H1 (cell line): Measurements from ENCODE around the gene IL17RA. TPM values are rescaled to one million over a fixed set of nuclear protein-coding genes. Genes with fewer than 3 reads are reported as not detected.

Experiments used
- CTCF ChIA-PET: fragments of 300-600 bp; sonication (Branson Sonifier 250); formaldehyde crosslinking; loops from one replicate; lab custom pipeline; 2021; ENCODE audit not compliant: partially characterized antibody; lab: Charles Lee
- POLR2A ChIA-PET: fragments of 300-600 bp; sonication (Branson Sonifier 250); formaldehyde crosslinking; loops from one replicate; lab custom pipeline; 2021; ENCODE audit warnings: inconsistent platforms; ENCODE audit not compliant: partially characterized antibody; lab: Charles Lee
- DNase-seq, 2 experiments: peaks; one replicate each; pipeline versions ENCODE4 v3.0.0 to v3.0.0-alpha.2; 2010 to 2022; ENCODE audit warnings: low spot score in 2 of 2, low read depth in 1 of 2, mixed read lengths in 1 of 2
- FAIRE-seq: peaks from 2 replicates; lab custom pipeline; 2011; peaks lifted over from hg19 to GRCh38; lab: Jason Lieb, UNC
- H2AFZ ChIP-seq: 2 replicates; pipeline ENCODE4 v1.8.1; 2012; ENCODE audit warnings: low read length, inconsistent platforms
- H2AK5ac ChIP-seq: 2 replicates; pipeline ENCODE4 v1.6.1; 2013; ENCODE audit warnings: low read depth, low read length
- H2BK120ac ChIP-seq: replicated peaks from 2 replicates; pipeline ENCODE3; 2013; ENCODE audit warnings: low read depth, low read length, inconsistent platforms
- H2BK12ac ChIP-seq: 2 replicates; pipeline ENCODE4 v1.6.1; 2013; ENCODE audit warnings: low read depth, low read length
- H2BK15ac ChIP-seq: 2 replicates; pipeline ENCODE4 v1.6.1; 2013; ENCODE audit warnings: low read length
- H2BK20ac ChIP-seq: 2 replicates; pipeline ENCODE4 v1.6.1; 2013; ENCODE audit warnings: low read length
- H2BK5ac ChIP-seq: 2 replicates; pipeline ENCODE4 v1.6.1; 2013; ENCODE audit warnings: low read depth, low read length
- H3K14ac ChIP-seq: 2 replicates; pipeline ENCODE4 v1.6.1; 2013; ENCODE audit warnings: inconsistent platforms; ENCODE audit not compliant: insufficient read length
- H3K18ac ChIP-seq: 2 replicates; pipeline ENCODE4 v1.6.1; 2013; ENCODE audit warnings: low read length; ENCODE audit errors: extremely low read depth
- H3K23ac ChIP-seq: 2 replicates; pipeline ENCODE4 v1.6.1; 2013; ENCODE audit warnings: inconsistent platforms; ENCODE audit not compliant: insufficient read length
- H3K23me2 ChIP-seq: 2 replicates; pipeline ENCODE4 v1.6.1; 2013; ENCODE audit warnings: low read depth, low read length
- H3K27ac ChIP-seq: 2 replicates; pipeline ENCODE4 v1.6.1; 2011; ENCODE audit warnings: low read depth, low read length, inconsistent platforms
- H3K27me3 ChIP-seq, 4 experiments: replicated peaks in 1 of 4; 1 replicate in 1 of 4; 2 replicates in 3 of 4; pipeline versions ENCODE4 v1.6.1 to v1.8.1; 2011 to 2013; ENCODE audit warnings: low read length in 3 of 4, mild to moderate bottlenecking in 3 of 4, inconsistent platforms in 2 of 4, mixed read lengths in 2 of 4, moderate library complexity in 1 of 4; ENCODE audit not compliant: control insufficient read depth in 3 of 4, insufficient read depth in 3 of 4; ENCODE audit errors: extremely low read depth in 1 of 4
- H3K36me3 ChIP-seq, 4 experiments: 2 replicates each; pipeline versions ENCODE4 v1.6.1 to v1.8.1; 2011 to 2013; ENCODE audit warnings: mild to moderate bottlenecking in 4 of 4, low read length in 3 of 4, moderate library complexity in 2 of 4, control low read depth in 1 of 4, inconsistent platforms in 1 of 4; ENCODE audit not compliant: insufficient read depth in 4 of 4, control insufficient read depth in 2 of 4
- H3K4ac ChIP-seq: replicated peaks from 2 replicates; pipeline ENCODE3; 2013; ENCODE audit warnings: low read length, low read depth, mixed read lengths, inconsistent platforms; ENCODE audit not compliant: insufficient read length
- H3K4me1 ChIP-seq, 4 experiments: replicated peaks in 1 of 4; 1 replicate in 1 of 4; 2 replicates in 3 of 4; pipeline versions ENCODE4 v1.6.1 to v1.8.1; 2011 to 2013; ENCODE audit warnings: low read length in 3 of 4, inconsistent platforms in 2 of 4, mixed read lengths in 1 of 4; ENCODE audit not compliant: insufficient read depth in 4 of 4, control insufficient read depth in 3 of 4
- H3K4me2 ChIP-seq, 2 experiments: 2 replicates each; pipeline versions ENCODE4 v1.6.1 to v1.8.1; 2011 to 2013; ENCODE audit warnings: low read depth in 2 of 2, low read length in 2 of 2, control low read depth in 1 of 2, inconsistent platforms in 1 of 2, mild to moderate bottlenecking in 1 of 2; ENCODE audit not compliant: insufficient read depth in 1 of 2
- H3K4me3 ChIP-seq, 4 experiments: fragments of 200-600, 300-600 bp in 1 of 4; sonication (generic), shearing (Covaris generic), sonication (Bioruptor Twin) in 1 of 4; 2 replicates each; pipeline versions ENCODE4 v1.5.1 to v1.8.1; 2011 to 2016; ENCODE audit warnings: low read length in 4 of 4, low read depth in 3 of 4, control low read depth in 2 of 4, inconsistent platforms in 2 of 4, mild to moderate bottlenecking in 2 of 4, mixed read lengths in 1 of 4, moderate library complexity in 1 of 4; ENCODE audit not compliant: insufficient read depth in 2 of 4; ENCODE audit errors: extremely low read depth in 1 of 4
- H3K56ac ChIP-seq: replicated peaks from 2 replicates; pipeline ENCODE3; 2013; ENCODE audit warnings: low read depth, mild to moderate bottlenecking, mixed read lengths, low read length, inconsistent platforms; ENCODE audit not compliant: insufficient read length
- H3K79me1 ChIP-seq: 2 replicates; pipeline ENCODE4 v1.6.1; 2013; ENCODE audit warnings: low read depth, low read length, control low read depth
- H3K79me2 ChIP-seq, 2 experiments: 2 replicates each; pipeline versions ENCODE4 v1.6.1 to v1.8.1; 2012 to 2013; ENCODE audit warnings: low read length in 2 of 2, mild to moderate bottlenecking in 2 of 2, inconsistent platforms in 1 of 2; ENCODE audit not compliant: insufficient read depth in 2 of 2, control insufficient read depth in 1 of 2
- H3K9ac ChIP-seq, 4 experiments: replicated peaks in 1 of 4; 1 replicate in 1 of 4; 2 replicates in 3 of 4; pipeline versions ENCODE4 v1.6.1 to v1.8.1; 2011 to 2013; ENCODE audit warnings: low read depth in 3 of 4, low read length in 3 of 4, control low read depth in 2 of 4, mild to moderate bottlenecking in 2 of 4, moderate library complexity in 2 of 4, inconsistent platforms in 1 of 4; ENCODE audit errors: extremely low read depth in 1 of 4
- H3K9me3 ChIP-seq, 2 experiments: 2 replicates each; pipeline versions ENCODE4 v1.6.1 to v1.8.1; 2012 to 2013; ENCODE audit warnings: mild to moderate bottlenecking in 2 of 2, moderate library complexity in 2 of 2, control low read depth in 1 of 2, inconsistent platforms in 1 of 2, low read depth in 1 of 2, low read length in 1 of 2, mixed read lengths in 1 of 2; ENCODE audit not compliant: insufficient read depth in 2 of 2
- H4K20me1 ChIP-seq, 2 experiments: replicated peaks in 1 of 2; 2 replicates each; pipeline versions ENCODE3 to v1.8.1; 2011 to 2013; ENCODE audit warnings: inconsistent platforms in 2 of 2, low read length in 2 of 2, mild to moderate bottlenecking in 1 of 2; ENCODE audit not compliant: insufficient read depth in 2 of 2, control insufficient read depth in 1 of 2
- H4K5ac ChIP-seq: 2 replicates; pipeline ENCODE4 v1.6.1; 2013; ENCODE audit warnings: low read length, low read depth, mixed read lengths, inconsistent platforms; ENCODE audit not compliant: insufficient read length
- H4K8ac ChIP-seq: 2 replicates; pipeline ENCODE4 v1.8.0; 2013; ENCODE audit warnings: mild to moderate bottlenecking, moderate library complexity, low read length, inconsistent platforms; ENCODE audit not compliant: insufficient read depth; ENCODE audit errors: extremely low read depth
- H4K91ac ChIP-seq: replicated peaks from 2 replicates; pipeline ENCODE3; 2013; ENCODE audit warnings: low read length, mixed read lengths, inconsistent platforms; ENCODE audit not compliant: insufficient read length
- BACH1 ChIP-seq: IDR thresholded peaks from 2 replicates; pipeline ENCODE4 v1.6.1; 2012; ENCODE audit warnings: low read length, improper control_type of control experiment
- CEBPB ChIP-seq: IDR thresholded peaks from 2 replicates; pipeline ENCODE4 v1.6.1; 2012; ENCODE audit warnings: low read depth, low read length
- CHD2 ChIP-seq: IDR thresholded peaks from 2 replicates; pipeline ENCODE4 v1.6.1; 2012; ENCODE audit warnings: low read length, improper control_type of control experiment
- MAFK ChIP-seq: IDR thresholded peaks from 2 replicates; pipeline ENCODE4 v1.6.1; 2012; ENCODE audit warnings: low read depth, mild to moderate bottlenecking, improper control_type of control experiment, low read length
- SP1 ChIP-seq: IDR thresholded peaks from 2 replicates; pipeline ENCODE4 v1.6.1; 2011; ENCODE audit warnings: low read depth, low read length
- SRF ChIP-seq: IDR thresholded peaks from 2 replicates; pipeline ENCODE4 v1.6.1; 2011; ENCODE audit warnings: mild to moderate bottlenecking, low read depth, low read length, moderate library complexity
- polyA plus RNA-seq, 7 experiments: library from polyadenylated mRNA; depleted of rRNA in 3 of 7; stranded (reverse) in 5 of 7; unstranded in 2 of 7; fragments of >200 nt in 5 of 7; fragments of 200-250 nt in 2 of 7; gene quantifications; 1 replicate in 5 of 7; 2 replicates in 1 of 7; 4 replicates in 1 of 7; pipeline versions ENCODE4 v1.2.1 to v1.2.3, GENCODE V29; 2011 to 2013; ENCODE audit warnings: missing spikeins in 2 of 7, mixed read lengths in 2 of 7
- total RNA-seq: library from RNA; stranded (reverse); fragmentation: NEBNext Ultra II Directional; extraction: Animal tissue kit (Norgen Biotek cat#: 25700); gene quantifications from 2 replicates; pipeline ENCODE4 v1.2.1, GENCODE V29; 2021

IL17RA gene
- total and polyA plus RNA-seq, 2 of the 8 experiments (the other 6 are each of a cell fraction or from before 2014, with no cell fraction given) = 5.6 to 9.9 TPM

GRCh38 chr22:17074648-17075002 is 10.2 kb upstream of the IL17RA start:
- Histone ChIP-seq H3K27me3 (no peaks in the 10 kb centered on the region), H3K9me3 (no peaks in the 10 kb centered on the region), H4K5ac (no peak overlapping the region), H4K91ac (no peak overlapping the region), H2BK5ac (no peak overlapping the region), H3K23ac (no peak overlapping the region), H3K79me2 (no peaks in the 10 kb centered on the region), H2BK120ac (no peak overlapping the region), H3K4ac (no peak overlapping the region), H2BK12ac (no peak overlapping the region), H3K4me3 (no peak overlapping the region), H3K79me1 (no peaks in the 10 kb centered on the region), H3K18ac (no peak overlapping the region), H3K4me2 (no peak overlapping the region), H2BK15ac (no peak overlapping the region), H3K23me2 (no peaks in the 10 kb centered on the region), H4K20me1 (no peaks in the 10 kb centered on the region), H3K4me1 (no peaks in the 10 kb centered on the region), H4K8ac (no peak overlapping the region), H3K27ac (no peak overlapping the region), H2AK5ac (no peak overlapping the region), H3K36me3 (no peaks in the 10 kb centered on the region), H3K9ac (no peak overlapping the region), H2AFZ (no peak overlapping the region), H3K14ac (no peak overlapping the region), H2BK20ac (no peak overlapping the region), H3K56ac (no peak overlapping the region)
- POLR2A ChIA-PET = interaction anchor here (0.6 kb wide), 1 partner anchor 169 kb away, joined by 3 read pairs; no protein-coding TSS in a partner anchor
- no peak for DNase-seq
- TF ChIP-seq CHD2 (no peak), SP1 (no peak), MAFK (peak; percentile 68), BACH1 (peak; percentile 13; the same call in 1 of the 2 replicates), SRF (no peak), CEBPB (no peak)
- no peak for FAIRE-seq
- CTCF ChIA-PET = interaction anchor here (0.7 to 3.2 kb wide), 10 partner anchors 9 to 490 kb away, joined by 3 to 17 read pairs (median 4); no protein-coding TSS in a partner anchor
